Activated CD4-positive, alpha-beta memory T cell treated with anti-CD3 and anti-CD28 coated beads for 36 hours (primary cell): ENCODE results near the gene SLC5A9. TPM values are rescaled to one million over a fixed set of nuclear protein-coding genes. Genes with fewer than 3 reads are reported as not detected.

Source experiments
- CTCF ChIA-PET: fragments of 350-600 bp; sonication (Branson Sonifier 250); formaldehyde crosslinking; loops from one replicate; lab custom pipeline; 2021; ENCODE audit warnings: antibody characterized with exemption, inconsistent platforms; lab: Charles Lee
- POLR2A ChIA-PET: fragments of 350-600 bp; sonication (Branson Sonifier 250); formaldehyde crosslinking; loops from one replicate; lab custom pipeline; 2021; ENCODE audit warnings: antibody characterized with exemption; lab: Charles Lee
- DNase-seq: peaks from one replicate; pipeline ENCODE4 v3.0.0-alpha.2; 2020
- H3K27ac Mint-ChIP-seq: one replicate; pipeline ENCODE4 v1.8.0; 2021; ENCODE audit warnings: mixed read lengths
- H3K27me3 Mint-ChIP-seq: one replicate; pipeline ENCODE4 v1.8.0; 2021; ENCODE audit warnings: mixed read lengths
- H3K36me3 Mint-ChIP-seq: one replicate; pipeline ENCODE4 v1.8.0; 2021; ENCODE audit warnings: mixed read lengths
- H3K4me1 Mint-ChIP-seq: one replicate; pipeline ENCODE4 v1.8.0; 2021; ENCODE audit warnings: low read depth, mixed read lengths
- H3K4me3 Mint-ChIP-seq: one replicate; pipeline ENCODE4 v1.8.0; 2021; ENCODE audit warnings: mild to moderate bottlenecking, mixed read lengths
- H3K9me3 Mint-ChIP-seq: one replicate; pipeline ENCODE4 v1.8.0; 2021; ENCODE audit warnings: mixed read lengths
- intact Hi-C: fragments of 100-400 bp; cut with micrococcal nuclease; formaldehyde crosslinking; loops from one replicate; pipeline ENCODE4 v1.15.1; 2023
- total RNA-seq, 2 experiments: library from RNA; stranded (reverse); gene quantifications; one replicate each; pipeline ENCODE4 v1.2.3, GENCODE V29; 2021

SLC5A9 gene
- total RNA-seq, 2 experiments from 2014 or later, result not detected

GRCh38 chr1:48228156-48228555 is 5.6 kb downstream of the SLC5A9 start:
- Mint-ChIP-seq H3K27ac (no peak overlapping the region), H3K27me3 (no peaks in the 10 kb centered on the region), H3K4me1 (no peaks in the 10 kb centered on the region), H3K4me3 (no peak overlapping the region), H3K9me3 (no peaks in the 10 kb centered on the region), H3K36me3 (no peaks in the 10 kb centered on the region)
- POLR2A ChIA-PET, result no interaction called here
- CTCF ChIA-PET, result interaction anchor here (0.6 kb wide), 1 partner anchor 23 kb away, joined by 3 read pairs; no protein-coding TSS in a partner anchor
- intact Hi-C loops, result no loop called here
- no peak for DNase-seq

DNA sequence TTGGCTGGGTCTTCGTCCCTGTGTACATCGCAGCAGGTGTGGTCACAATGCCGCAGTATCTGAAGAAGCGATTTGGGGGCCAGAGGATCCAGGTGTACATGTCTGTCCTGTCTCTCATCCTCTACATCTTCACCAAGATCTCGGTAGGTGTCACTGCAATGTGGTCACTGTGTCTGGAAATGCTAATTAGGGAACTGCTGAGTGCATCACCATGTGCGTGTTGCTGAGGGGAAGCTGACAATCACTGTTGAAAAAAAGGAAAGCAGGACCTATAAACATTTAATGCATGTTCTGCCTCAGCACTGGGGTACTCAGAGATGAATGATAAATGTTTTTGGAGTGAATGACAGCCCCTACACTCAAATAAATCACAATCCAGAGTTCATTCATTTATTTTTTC is 6.8 kb downstream of the SLC5A9 start:
- H3K27me3 Mint-ChIP-seq, result no peaks in the 10 kb centered on the region
- no peaks in the 10 kb centered on the region for H3K9me3 Mint-ChIP-seq
- intact Hi-C loops, result no loop called here
- no peaks in the 10 kb centered on the region for H3K36me3 Mint-ChIP-seq
- POLR2A ChIA-PET, result no interaction called here
- no peak for DNase-seq
- H3K4me3 Mint-ChIP-seq, result no peak overlapping the region
- H3K4me1 Mint-ChIP-seq, result no peaks in the 10 kb centered on the region
- no peak overlapping the region for H3K27ac Mint-ChIP-seq
- CTCF ChIA-PET, result no interaction called here

- ChIA-PET POLR2A (no interaction called here), CTCF (no interaction called here)
- Mint-ChIP-seq H3K36me3 (no peaks in the 10 kb centered on the region), H3K27ac (no peak overlapping the region), H3K27me3 (no peaks in the 10 kb centered on the region), H3K4me1 (no peaks in the 10 kb centered on the region), H3K9me3 (no peaks in the 10 kb centered on the region), H3K4me3 (no peak overlapping the region)
- intact Hi-C loops, result no loop called here
- DNase-seq, result no peak
These were observed 7.7 kb downstream of the SLC5A9 start for GRCh38 chr1:48230236-48230635.

DNA sequence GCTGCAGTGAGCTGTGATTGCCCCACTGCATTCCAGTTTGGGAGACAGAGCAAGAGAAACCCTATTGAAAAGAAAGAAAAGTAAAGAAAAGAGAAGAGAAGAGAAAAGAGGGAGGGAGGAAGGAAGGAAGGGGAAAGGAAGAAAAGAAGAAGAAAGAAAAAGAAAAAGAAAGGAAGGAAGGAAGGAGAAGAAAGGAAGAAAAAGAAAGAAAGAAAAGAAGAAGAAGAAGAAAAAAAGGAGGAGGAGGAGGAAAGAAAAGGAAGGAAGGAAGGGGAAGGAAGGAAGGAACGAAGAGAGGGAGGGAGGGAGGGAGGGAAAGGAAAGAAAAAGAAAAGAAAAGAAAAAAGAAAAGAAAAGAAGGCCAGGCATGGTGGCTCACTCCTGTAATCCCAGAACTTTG is 10.2 kb downstream of the SLC5A9 start:
- no peaks in the 10 kb centered on the region for H3K27me3 Mint-ChIP-seq
- intact Hi-C loops, result no loop called here
- H3K36me3 Mint-ChIP-seq, result no peaks in the 10 kb centered on the region
- H3K4me3 Mint-ChIP-seq, result no peak overlapping the region
- no peaks in the 10 kb centered on the region for H3K4me1 Mint-ChIP-seq
- POLR2A ChIA-PET, result no interaction called here
- no peak overlapping the region for H3K27ac Mint-ChIP-seq
- no peaks in the 10 kb centered on the region for H3K9me3 Mint-ChIP-seq
- no peak for DNase-seq
- CTCF ChIA-PET, result no interaction called here

DNA sequence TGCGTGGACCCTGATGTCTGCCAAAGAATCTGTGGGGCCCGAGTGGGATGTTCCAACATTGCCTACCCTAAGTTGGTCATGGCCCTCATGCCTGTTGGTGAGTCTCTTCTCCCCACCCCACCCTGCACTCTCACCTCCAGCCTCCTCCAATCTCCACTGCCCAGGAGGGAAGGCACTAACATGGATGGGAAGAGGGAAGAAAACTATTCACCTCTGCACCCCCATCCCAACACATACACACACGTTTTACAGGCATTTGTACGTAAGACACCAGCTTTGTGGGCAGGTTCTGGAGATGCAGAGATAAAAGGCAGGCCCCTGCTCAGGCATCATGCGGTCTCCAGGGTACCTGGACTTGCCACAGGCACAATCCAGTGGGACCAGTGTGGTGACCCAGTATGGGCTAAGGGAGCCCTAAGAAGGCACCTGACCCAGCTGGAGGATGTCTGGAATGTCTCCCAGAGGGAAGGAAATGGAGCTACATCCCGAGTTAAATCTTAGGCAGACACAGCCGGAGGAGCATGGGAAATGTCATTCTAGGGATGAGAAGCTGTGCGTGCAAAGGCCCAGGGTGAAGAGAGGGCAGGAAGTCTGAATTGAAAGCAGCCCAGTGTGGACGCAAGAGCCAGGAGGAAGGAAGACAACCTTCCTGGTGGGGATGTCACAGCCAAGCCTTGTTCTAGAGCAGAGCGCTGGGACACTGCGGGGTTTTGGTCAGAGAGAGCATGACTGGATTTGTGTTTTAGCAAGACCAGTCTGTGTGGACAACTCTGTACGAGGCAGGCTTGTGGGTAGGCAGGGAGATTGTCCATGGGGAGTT is 11.4 kb downstream of the SLC5A9 start:
- no peaks in the 10 kb centered on the region for H3K36me3 Mint-ChIP-seq
- no peak overlapping the region for H3K4me3 Mint-ChIP-seq
- H3K9me3 Mint-ChIP-seq, result no peaks in the 10 kb centered on the region
- CTCF ChIA-PET, result interaction anchor here (4.1 kb wide), 1 partner anchor 140 kb away, joined by 24 read pairs; no protein-coding TSS in a partner anchor
- intact Hi-C loops, result no loop called here
- no peaks in the 10 kb centered on the region for H3K27me3 Mint-ChIP-seq
- DNase-seq, result no peak
- H3K4me1 Mint-ChIP-seq, result no peaks in the 10 kb centered on the region
- POLR2A ChIA-PET, result interaction anchor here (0.6 kb wide), 1 partner anchor 102 kb away, joined by 5 read pairs; no protein-coding TSS in a partner anchor
- no peak overlapping the region for H3K27ac Mint-ChIP-seq

- Mint-ChIP-seq H3K27me3 (no peaks in the 10 kb centered on the region), H3K36me3 (no peaks in the 10 kb centered on the region), H3K4me3 (no peak overlapping the region), H3K27ac (no peak overlapping the region), H3K9me3 (no peaks in the 10 kb centered on the region), H3K4me1 (no peaks in the 10 kb centered on the region)
- intact Hi-C loops, result loop anchor here (1.0 to 2.0 kb wide), 2 partner anchors 33 to 142 kb away; no protein-coding TSS in a partner anchor
- ChIA-PET CTCF (interaction anchor here (0.9 to 4.1 kb wide), 3 partner anchors 9 to 142 kb away, joined by 3 to 24 read pairs (median 4); no protein-coding TSS in a partner anchor), POLR2A (no interaction called here)
- DNase-seq, result no peak
These were observed 13.1 kb downstream of the SLC5A9 start for GRCh38 chr1:48235652-48236051.

DNA sequence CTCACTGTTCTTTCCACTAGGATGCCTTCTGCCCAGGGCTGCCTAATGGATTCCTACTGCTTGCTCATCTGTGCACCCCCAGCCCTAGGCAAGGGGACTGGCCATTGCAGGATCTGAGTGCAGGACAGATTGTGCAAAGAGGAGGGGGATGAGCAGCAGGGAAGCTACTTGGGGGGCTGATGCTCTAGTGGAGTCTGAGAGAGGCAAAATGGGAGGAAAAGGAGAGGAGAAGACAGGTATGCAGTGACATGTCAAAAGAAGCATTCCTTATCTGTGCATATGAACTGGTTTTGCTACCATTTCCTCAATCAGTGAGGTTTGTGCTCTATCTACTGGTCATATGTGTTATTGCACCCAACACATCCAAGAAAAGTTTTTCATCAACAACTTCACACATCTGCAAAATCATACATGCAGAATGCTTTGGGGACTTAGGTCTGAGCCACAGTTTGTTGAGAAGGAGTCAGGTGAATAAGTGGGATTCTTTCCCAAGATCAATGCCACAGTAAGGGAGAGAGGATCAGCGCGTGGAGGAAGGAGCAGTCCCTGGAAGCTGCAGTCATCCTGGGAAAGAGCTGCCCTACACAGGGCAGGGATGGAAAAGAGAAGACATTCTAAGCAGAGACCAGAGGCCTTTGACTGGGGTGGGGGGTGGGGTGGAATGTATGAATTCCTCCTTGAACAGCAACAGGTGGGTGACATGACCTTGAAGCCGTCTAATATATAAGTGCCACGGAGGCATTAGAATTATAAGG is 14.4 kb downstream of the SLC5A9 start:
- POLR2A ChIA-PET, result no interaction called here
- intact Hi-C loops, result loop anchor here (1.0 to 2.0 kb wide), 2 partner anchors 34 to 144 kb away; no protein-coding TSS in a partner anchor
- Mint-ChIP-seq H3K36me3 (no peaks in the 10 kb centered on the region), H3K27ac (no peak overlapping the region), H3K9me3 (no peaks in the 10 kb centered on the region), H3K4me3 (no peak overlapping the region), H3K4me1 (no peaks in the 10 kb centered on the region), H3K27me3 (no peaks in the 10 kb centered on the region)
- CTCF ChIA-PET, result interaction anchor here (0.8 to 4.1 kb wide), 3 partner anchors 8 to 143 kb away, joined by 4 to 24 read pairs (median 4); no protein-coding TSS in a partner anchor
- no peak for DNase-seq

- H3K27ac Mint-ChIP-seq, result no peak overlapping the region
- CTCF ChIA-PET, result no interaction called here
- H3K27me3 Mint-ChIP-seq, result no peaks in the 10 kb centered on the region
- DNase-seq, result no peak
- H3K36me3 Mint-ChIP-seq, result no peaks in the 10 kb centered on the region
- POLR2A ChIA-PET, result no interaction called here
- no peak overlapping the region for H3K4me3 Mint-ChIP-seq
- no peaks in the 10 kb centered on the region for H3K9me3 Mint-ChIP-seq
- H3K4me1 Mint-ChIP-seq, result no peaks in the 10 kb centered on the region
- intact Hi-C loops, result no loop called here
These were observed 19.7 kb downstream of the SLC5A9 start for GRCh38 chr1:48242141-48242736.

- H3K27me3 Mint-ChIP-seq, result peaks cover 5% of the 10 kb centered on the region
- intact Hi-C loops, result no loop called here
- H3K4me1 Mint-ChIP-seq, result no peaks in the 10 kb centered on the region
- ChIA-PET POLR2A (no interaction called here), CTCF (interaction anchor here (0.7 kb wide), 1 partner anchor 9 kb away, joined by 4 read pairs; no protein-coding TSS in a partner anchor)
- no peak for DNase-seq
- no peaks in the 10 kb centered on the region for H3K36me3 Mint-ChIP-seq
- H3K4me3 Mint-ChIP-seq, result no peak overlapping the region
- no peak overlapping the region for H3K27ac Mint-ChIP-seq
- H3K9me3 Mint-ChIP-seq, result no peaks in the 10 kb centered on the region
These were observed 22.6 kb downstream of the SLC5A9 start for GRCh38 chr1:48245106-48245505.

GRCh38 chr1:48246727-48247126 is 24.2 kb downstream of the SLC5A9 start:
- Mint-ChIP-seq H3K4me1 (no peaks in the 10 kb centered on the region), H3K36me3 (no peaks in the 10 kb centered on the region), H3K27ac (no peak overlapping the region), H3K9me3 (no peaks in the 10 kb centered on the region), H3K4me3 (no peak overlapping the region), H3K27me3 (peaks cover 5% of the 10 kb centered on the region)
- intact Hi-C loops, result no loop called here
- DNase-seq, result no peak
- POLR2A ChIA-PET, result no interaction called here
- CTCF ChIA-PET, result no interaction called here

- Mint-ChIP-seq H3K36me3 (no peaks in the 10 kb centered on the region), H3K27ac (no peak overlapping the region), H3K9me3 (no peaks in the 10 kb centered on the region), H3K4me1 (no peaks in the 10 kb centered on the region), H3K27me3 (peaks cover 5% of the 10 kb centered on the region), H3K4me3 (no peak overlapping the region)
- ChIA-PET POLR2A (no interaction called here), CTCF (no interaction called here)
- intact Hi-C loops, result no loop called here
- DNase-seq, result no peak
These were observed 25.8 kb downstream of the SLC5A9 start for GRCh38 chr1:48248356-48248755.

- DNase-seq, result no peak
- Mint-ChIP-seq H3K4me1 (no peaks in the 10 kb centered on the region), H3K36me3 (no peaks in the 10 kb centered on the region), H3K27me3 (peaks cover 5% of the 10 kb centered on the region), H3K4me3 (no peak overlapping the region), H3K9me3 (no peaks in the 10 kb centered on the region), H3K27ac (no peak overlapping the region)
- POLR2A ChIA-PET, result no interaction called here
- CTCF ChIA-PET, result no interaction called here
- intact Hi-C loops, result no loop called here
These were observed 27.4 kb downstream of the SLC5A9 start for GRCh38 chr1:48249868-48250267.
